NB4 (cell line): ENCODE results near the gene ASCC3.

Experiments
- MYC ChIP-seq: IDR thresholded peaks from 2 replicates; pipeline ENCODE4 v1.6.1; 2011; ENCODE audit warnings: low read depth, low read length
- POLR2A ChIP-seq: IDR thresholded peaks from 2 replicates; pipeline ENCODE4 v1.6.1; 2011; ENCODE audit warnings: mild to moderate bottlenecking; ENCODE audit not compliant: insufficient read length; ENCODE audit errors: extremely low read depth
- TF ChIP-seq, protein P1 (sequence below): IDR thresholded peaks from one replicate; pipeline ENCODE4 v1.5.1; 2012; ENCODE audit warnings: low read depth, low read length
- TF ChIP-seq, protein P2 (sequence below): IDR thresholded peaks from 2 replicates; pipeline ENCODE4 v1.6.1; 2011; ENCODE audit warnings: low read depth, low read length

DNA sequence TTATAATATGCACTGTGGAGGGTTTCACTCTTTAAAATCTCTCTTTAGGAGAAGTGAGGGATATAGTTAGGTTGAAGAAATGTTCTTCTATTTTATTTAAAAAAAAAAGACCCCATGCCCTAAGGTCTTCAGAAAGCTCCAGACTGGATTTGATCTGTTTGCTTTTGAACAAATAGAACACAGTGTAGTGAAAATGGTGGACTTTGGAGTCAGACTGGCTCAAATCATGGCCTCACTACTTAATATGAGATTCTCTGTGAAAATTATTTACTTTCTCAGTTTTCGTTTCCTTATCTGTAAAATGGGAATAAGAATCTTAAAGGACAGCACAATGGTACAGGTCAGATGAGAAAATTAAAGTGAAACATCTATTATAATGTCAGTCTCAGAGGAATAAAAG, 203.9 kb downstream of the ASCC3 start:
- TF ChIP-seq, protein P1, sequence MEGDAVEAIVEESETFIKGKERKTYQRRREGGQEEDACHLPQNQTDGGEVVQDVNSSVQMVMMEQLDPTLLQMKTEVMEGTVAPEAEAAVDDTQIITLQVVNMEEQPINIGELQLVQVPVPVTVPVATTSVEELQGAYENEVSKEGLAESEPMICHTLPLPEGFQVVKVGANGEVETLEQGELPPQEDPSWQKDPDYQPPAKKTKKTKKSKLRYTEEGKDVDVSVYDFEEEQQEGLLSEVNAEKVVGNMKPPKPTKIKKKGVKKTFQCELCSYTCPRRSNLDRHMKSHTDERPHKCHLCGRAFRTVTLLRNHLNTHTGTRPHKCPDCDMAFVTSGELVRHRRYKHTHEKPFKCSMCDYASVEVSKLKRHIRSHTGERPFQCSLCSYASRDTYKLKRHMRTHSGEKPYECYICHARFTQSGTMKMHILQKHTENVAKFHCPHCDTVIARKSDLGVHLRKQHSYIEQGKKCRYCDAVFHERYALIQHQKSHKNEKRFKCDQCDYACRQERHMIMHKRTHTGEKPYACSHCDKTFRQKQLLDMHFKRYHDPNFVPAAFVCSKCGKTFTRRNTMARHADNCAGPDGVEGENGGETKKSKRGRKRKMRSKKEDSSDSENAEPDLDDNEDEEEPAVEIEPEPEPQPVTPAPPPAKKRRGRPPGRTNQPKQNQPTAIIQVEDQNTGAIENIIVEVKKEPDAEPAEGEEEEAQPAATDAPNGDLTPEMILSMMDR, result no peak
- TF ChIP-seq POLR2A (no peak), MYC (no peak)
- TF ChIP-seq, protein P2, sequence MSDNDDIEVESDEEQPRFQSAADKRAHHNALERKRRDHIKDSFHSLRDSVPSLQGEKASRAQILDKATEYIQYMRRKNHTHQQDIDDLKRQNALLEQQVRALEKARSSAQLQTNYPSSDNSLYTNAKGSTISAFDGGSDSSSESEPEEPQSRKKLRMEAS, result no peak
